Lung (tissue), 12 donors: ENCODE data around the gene IFT122. TPM values are rescaled to one million over a fixed set of nuclear protein-coding genes. Genes with fewer than 3 reads are reported as not detected.
A peak's percentile ranks its signal among the peaks of the same experiment; 100 is the strongest.

Experiments used
- ATAC-seq: fragments of 200-7000 bp; cut with Tn5 transposase; one replicate; pipeline ENCODE4 v1.9.1; 2020; ENCODE audit warnings: moderate number of reproducible peaks; ENCODE audit not compliant: insufficient read depth, low FRiP score
- DNase-seq, 3 donors: peaks; one replicate each; pipeline ENCODE4 v3.0.0-alpha.2; 2013 to 2017
- H3K27ac ChIP-seq, 2 donors: one replicate each; pipeline ENCODE4 v1.5.1; 2013; ENCODE audit warnings: mild to moderate bottlenecking in 2 of 2, moderate library complexity in 2 of 2, control low read depth in 1 of 2, inconsistent platforms in 1 of 2, low read depth in 1 of 2, low read length in 1 of 2
- H3K27me3 ChIP-seq, 3 donors: one replicate each; pipeline ENCODE4 v1.5.1; 2013; ENCODE audit warnings: low read length in 2 of 3; ENCODE audit not compliant: control insufficient read depth in 3 of 3, insufficient read depth in 3 of 3
- H3K36me3 ChIP-seq, 4 donors: one replicate each; pipeline ENCODE4 v1.5.1; 2013; ENCODE audit warnings: low read length in 4 of 4, mild to moderate bottlenecking in 1 of 4, moderate library complexity in 1 of 4; ENCODE audit not compliant: control insufficient read depth in 4 of 4, insufficient read depth in 4 of 4
- H3K4me1 ChIP-seq, 5 donors: one replicate each; pipeline ENCODE4 v1.5.1; 2013; ENCODE audit warnings: low read length in 5 of 5, mild to moderate bottlenecking in 2 of 5, moderate library complexity in 1 of 5; ENCODE audit not compliant: control insufficient read depth in 5 of 5, insufficient read depth in 5 of 5
- H3K4me3 ChIP-seq: one replicate; pipeline ENCODE4 v1.5.1; 2013; ENCODE audit warnings: mild to moderate bottlenecking, control low read depth, moderate library complexity
- H3K9ac ChIP-seq, 2 donors: one replicate each; pipeline ENCODE4 v1.5.1; 2013; ENCODE audit warnings: low read length in 2 of 2, control low read depth in 1 of 2; ENCODE audit not compliant: insufficient read depth in 1 of 2
- H3K9me3 ChIP-seq, 4 donors: one replicate each; pipeline ENCODE4 v1.5.1; 2013; ENCODE audit warnings: low read length in 3 of 4, mild to moderate bottlenecking in 1 of 4, moderate library complexity in 1 of 4; ENCODE audit not compliant: control insufficient read depth in 4 of 4, insufficient read depth in 3 of 4
- WGBS, 2 donors: extraction: QIAGEN DNeasy Blood & Tissue Kit; methylation state at CpG; one replicate each; pipeline ENCODE4 v1.1.7; 2013; 5-methylcytosine and 5-hydroxymethylcytosine counted together
- polyA plus RNA-seq, 2 donors: library from polyadenylated mRNA; stranded (reverse); fragments of 200-250 nt; gene quantifications; one replicate each; pipeline ENCODE4 v1.2.1, GENCODE V29; 2013
- total RNA-seq, 2 donors: library from RNA; depleted of rRNA in 1 of 2; stranded (reverse); fragments of >200 nt in 1 of 2; gene quantifications; one replicate each; pipeline ENCODE4 v1.2.1, GENCODE V29; 2014 to 2021
- TF ChIP-seq, protein P1 (sequence below): IDR thresholded peaks from 2 replicates; pipeline ENCODE4 v1.5.1; 2012; ENCODE audit warnings: mild to moderate bottlenecking; ENCODE audit errors: control extremely low read depth, extremely low read depth
- donor health status: control.
- donor health status: control.
- donor health status: Bipolar disorder and iron deficiency.
- donor health status: healthy.
- donor health status: DM: yes; HTN: yes; CAD: no.

The IFT122 gene
- total and polyA plus RNA-seq, 4 donors: 11.0 to 65.7 (median 31.7) TPM

DNA sequence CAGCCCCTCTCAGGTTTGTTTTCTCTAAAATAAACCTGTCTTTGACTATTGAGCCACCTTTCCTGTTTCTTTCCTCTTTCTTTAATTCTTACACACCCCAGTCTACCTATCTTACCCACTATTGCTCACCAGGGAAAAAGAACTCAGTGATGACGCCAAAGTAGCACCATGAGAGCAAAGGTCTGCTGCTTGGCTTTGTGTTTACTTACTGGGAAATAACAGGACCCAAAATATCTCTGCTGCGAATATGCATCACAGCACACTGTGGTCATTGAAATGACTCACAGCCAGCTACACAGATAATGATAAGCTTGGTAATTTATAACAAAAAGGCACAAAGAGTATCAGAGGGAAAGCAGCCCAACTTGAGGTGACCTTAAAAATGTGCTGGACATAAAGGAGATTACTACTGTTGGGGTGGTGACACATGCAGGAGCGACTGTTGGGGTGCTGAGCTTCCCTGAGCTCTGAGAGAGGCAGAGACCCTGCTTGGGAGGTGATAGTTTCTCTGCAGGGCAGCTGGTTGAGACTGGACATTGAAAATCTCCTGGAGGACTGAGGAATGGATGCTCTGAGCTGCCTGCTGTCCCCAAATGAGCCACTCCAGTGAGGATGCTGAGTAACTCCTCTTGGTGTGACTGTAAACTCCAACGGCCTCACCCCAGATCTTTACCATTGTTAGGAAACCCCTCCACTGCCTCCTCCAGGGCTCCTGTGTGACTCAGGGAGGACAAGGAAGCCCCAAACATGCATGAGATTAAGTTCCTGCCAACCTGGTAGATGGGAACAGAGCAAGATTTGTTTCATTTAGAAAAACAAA lies 26.1 kb upstream of the IFT122 start:
- Histone ChIP-seq H3K4me1 (peaks cover 0 to 38% (median 16%) of the 10 kb centered on the region in 5 donors), H3K9ac (peak overlapping the region in 1 of 2 donors; percentile 50), H3K27me3 (no peaks in the 10 kb centered on the region), H3K9me3 (no peaks in the 10 kb centered on the region), H3K36me3 (no peaks in the 10 kb centered on the region), H3K27ac (peak overlapping the region in 1 of 2 donors; percentile 50), H3K4me3 (no peak overlapping the region)
- WGBS, 2 donors: 75 to 79% methylated on average over 4 of the region's 4 CpGs
- DNase-seq (peak; percentile 51 to 84 (median 66)), ATAC-seq (peak; percentile 50)
- TF ChIP-seq, protein P1, sequence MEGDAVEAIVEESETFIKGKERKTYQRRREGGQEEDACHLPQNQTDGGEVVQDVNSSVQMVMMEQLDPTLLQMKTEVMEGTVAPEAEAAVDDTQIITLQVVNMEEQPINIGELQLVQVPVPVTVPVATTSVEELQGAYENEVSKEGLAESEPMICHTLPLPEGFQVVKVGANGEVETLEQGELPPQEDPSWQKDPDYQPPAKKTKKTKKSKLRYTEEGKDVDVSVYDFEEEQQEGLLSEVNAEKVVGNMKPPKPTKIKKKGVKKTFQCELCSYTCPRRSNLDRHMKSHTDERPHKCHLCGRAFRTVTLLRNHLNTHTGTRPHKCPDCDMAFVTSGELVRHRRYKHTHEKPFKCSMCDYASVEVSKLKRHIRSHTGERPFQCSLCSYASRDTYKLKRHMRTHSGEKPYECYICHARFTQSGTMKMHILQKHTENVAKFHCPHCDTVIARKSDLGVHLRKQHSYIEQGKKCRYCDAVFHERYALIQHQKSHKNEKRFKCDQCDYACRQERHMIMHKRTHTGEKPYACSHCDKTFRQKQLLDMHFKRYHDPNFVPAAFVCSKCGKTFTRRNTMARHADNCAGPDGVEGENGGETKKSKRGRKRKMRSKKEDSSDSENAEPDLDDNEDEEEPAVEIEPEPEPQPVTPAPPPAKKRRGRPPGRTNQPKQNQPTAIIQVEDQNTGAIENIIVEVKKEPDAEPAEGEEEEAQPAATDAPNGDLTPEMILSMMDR: no peak

DNA sequence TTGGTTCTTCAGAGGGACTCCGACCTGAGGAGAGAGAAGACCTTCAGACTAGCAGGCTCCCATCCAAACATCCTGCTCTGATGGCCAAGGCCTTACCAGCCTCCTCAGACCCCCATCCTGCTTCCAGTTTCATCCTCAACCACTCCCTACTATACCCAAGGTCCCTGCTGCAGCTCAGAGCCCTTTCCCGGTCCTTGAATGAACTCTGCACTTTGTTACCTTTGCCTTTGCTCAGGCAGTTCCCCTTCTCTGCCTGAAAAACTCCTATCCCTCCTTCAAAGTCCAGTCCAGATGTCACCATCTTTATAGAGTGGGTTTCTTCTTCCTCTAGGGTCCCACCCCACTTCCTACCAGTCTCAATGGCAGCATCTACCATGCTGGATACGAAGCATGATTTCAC lies 24.6 kb upstream of the IFT122 start:
- Histone ChIP-seq H3K36me3 (no peaks in the 10 kb centered on the region), H3K9me3 (no peaks in the 10 kb centered on the region), H3K4me1 (peaks cover 0 to 32% (median 16%) of the 10 kb centered on the region in 5 donors), H3K27ac (no peak overlapping the region), H3K27me3 (no peaks in the 10 kb centered on the region), H3K9ac (no peak overlapping the region), H3K4me3 (no peak overlapping the region)
- no peak for ATAC-seq
- TF ChIP-seq, protein P1: no peak
- DNase-seq: no peak
- WGBS, 2 donors: 88 to 100% methylated on average over 3 of the region's 3 CpGs

DNA sequence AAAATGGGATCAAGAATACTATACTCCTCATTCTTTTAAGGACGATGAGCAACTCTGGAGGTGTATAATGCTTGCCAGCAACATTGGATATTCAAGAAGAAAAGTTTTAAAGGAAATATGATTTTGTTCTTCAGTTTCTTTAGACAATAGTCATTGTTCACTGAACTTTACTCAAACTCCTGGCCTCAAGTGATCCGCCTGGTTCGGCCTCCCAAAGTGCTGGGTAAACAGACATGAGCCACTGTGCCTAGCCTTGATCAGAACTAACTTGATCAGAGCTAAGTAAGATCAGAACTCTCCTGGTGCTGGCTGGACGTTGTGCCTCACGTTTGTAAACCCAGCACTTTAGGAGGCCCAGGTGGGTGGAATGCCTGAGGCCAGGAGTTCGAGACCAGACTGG lies 24.2 kb upstream of the IFT122 start:
- Histone ChIP-seq H3K4me1 (peaks cover 0 to 32% (median 16%) of the 10 kb centered on the region in 5 donors), H3K4me3 (no peak overlapping the region), H3K9me3 (no peaks in the 10 kb centered on the region), H3K27ac (no peak overlapping the region), H3K9ac (no peak overlapping the region), H3K36me3 (no peaks in the 10 kb centered on the region), H3K27me3 (no peaks in the 10 kb centered on the region)
- TF ChIP-seq, protein P1: no peak
- 80 to 91% methylated on average over 6 of the region's 6 CpGs for WGBS, 2 donors
- DNase-seq (no peak), ATAC-seq (no peak)
